OCI-LY7 (cell line): ENCODE measurements around the gene IL1RN. TPM values are rescaled to one million over a fixed set of nuclear protein-coding genes. Genes with fewer than 3 reads are reported as not detected.
"Not testable (repeated sequence)": the region's sequence is repeated elsewhere in the genome, so short reads cannot be mapped to it uniquely, and the experiment has no call there.

Source experiments
- BruUV-seq: library from RNA; stranded (reverse); fragments of 400-500 nt; replicated peaks from 2 replicates; lab custom pipeline; 2021; lab: Mats Ljungman, UMichigan
- CTCF ChIA-PET: fragments of 300-600 bp; sonication (Branson Sonifier 250); formaldehyde crosslinking; loops from one replicate; lab custom pipeline; 2022; ENCODE audit warnings: antibody characterized with exemption; ENCODE audit not compliant: unreplicated experiment; lab: Charles Lee
- POLR2A ChIA-PET: fragments of 300-600 bp; sonication (Branson Sonifier 250); formaldehyde crosslinking; loops from one replicate; lab custom pipeline; 2022; ENCODE audit warnings: antibody characterized with exemption; lab: Charles Lee
- DNase-seq: peaks from one replicate; pipeline ENCODE4 v3.0.0-alpha.2; 2015; ENCODE audit warnings: low spot score
- H2AFZ ChIP-seq: fragments of 200-600 bp; sonication (generic), shearing (Covaris generic); 2 replicates; pipeline ENCODE4 v1.6.1; 2014; ENCODE audit warnings: mild to moderate bottlenecking, antibody characterized with exemption, low read length, moderate library complexity
- H3K27ac ChIP-seq: fragments of 200-600 bp; sonication (generic); 2 replicates; pipeline ENCODE4 v1.5.1; 2014; ENCODE audit warnings: mixed run types, low read depth, mild to moderate bottlenecking, moderate library complexity, low read length, inconsistent platforms; ENCODE audit not compliant: poor library complexity, severe bottlenecking
- H3K36me3 ChIP-seq: fragments of 200-600 bp; sonication (generic); 2 replicates; pipeline ENCODE4 v1.6.1; 2014; ENCODE audit warnings: mild to moderate bottlenecking, antibody characterized with exemption, low read length, moderate library complexity, mixed read lengths; ENCODE audit not compliant: insufficient read depth
- H3K4me1 ChIP-seq: fragments of 200-600 bp; sonication (generic); 2 replicates; pipeline ENCODE4 v1.5.1; 2014; ENCODE audit warnings: mild to moderate bottlenecking, low read length; ENCODE audit not compliant: insufficient read depth, poor library complexity, severe bottlenecking
- H3K4me2 ChIP-seq: fragments of 200-600 bp; sonication (generic); 2 replicates; pipeline ENCODE4 v1.6.1; 2014; ENCODE audit warnings: mild to moderate bottlenecking, low read length
- H3K4me3 ChIP-seq: fragments of 200-600 bp; sonication (generic); 2 replicates; pipeline ENCODE4 v1.5.1; 2014; ENCODE audit warnings: mild to moderate bottlenecking, low read depth, low read length; ENCODE audit not compliant: poor library complexity, severe bottlenecking
- H3K79me2 ChIP-seq: fragments of 200-600 bp; sonication (generic); 2 replicates; pipeline ENCODE4 v1.6.1; 2016; ENCODE audit warnings: low read depth, mild to moderate bottlenecking, low read length, moderate library complexity, mixed read lengths; ENCODE audit not compliant: insufficient read depth
- H3K9me2 ChIP-seq: fragments of 200-600 bp; sonication (generic); 2 replicates; pipeline ENCODE4 v1.6.1; 2016; ENCODE audit warnings: mild to moderate bottlenecking, low read length, mixed read lengths; ENCODE audit not compliant: insufficient read depth
- H3K9me3 ChIP-seq: fragments of 200-600 bp; sonication (generic); 2 replicates; pipeline ENCODE4 v1.6.1; 2014; ENCODE audit warnings: mild to moderate bottlenecking, mixed run types, low read length, mixed read lengths
- H4K20me1 ChIP-seq: fragments of 200-600 bp; sonication (generic); 2 replicates; pipeline ENCODE4 v1.6.1; 2014; ENCODE audit warnings: mild to moderate bottlenecking, antibody characterized with exemption, low read length, moderate library complexity, mixed read lengths; ENCODE audit not compliant: insufficient read depth
- CTCF ChIP-seq: fragments of 200-600 bp; sonication (generic); conservative IDR thresholded peaks from 2 replicates; pipeline ENCODE4 v1.5.1; 2014; ENCODE audit warnings: mild to moderate bottlenecking, antibody characterized with exemption, low read length, moderate library complexity, mixed read lengths
- EZH2phosphoT487 ChIP-seq: fragments of 200-600 bp; sonication (generic); IDR thresholded peaks from 2 replicates; pipeline ENCODE4 v1.6.1; 2018; ENCODE audit warnings: low read depth, borderline replicate concordance, mild to moderate bottlenecking, mixed run types, antibody characterized with exemption, low read length, moderate library complexity, mixed read lengths
- intact Hi-C: fragments of 100-400 bp; cut with micrococcal nuclease; formaldehyde crosslinking; loops from one replicate; pipeline ENCODE4 v1.10.0; 2022; ENCODE audit not compliant: unreplicated experiment
- total RNA-seq, 2 experiments: library from RNA; depleted of rRNA in 1 of 2; stranded (reverse); fragments of >200 nt in 1 of 2; shearing (Covaris generic) in 1 of 2; gene quantifications; 2 replicates each; pipeline ENCODE4 v1.2.3, GENCODE V29; 2014 to 2022

The IL1RN gene
- total RNA-seq, 2 experiments from 2014 or later = not detected

GRCh38 chr2:113092864-113093612 lies 34.4 kb upstream of the IL1RN start:
- no peak for TF ChIP-seq CTCF
- TF ChIP-seq EZH2phosphoT487 = no peak
- no peaks in the 10 kb centered on the region for H3K9me3 ChIP-seq
- no peak overlapping the region for H2AFZ ChIP-seq
- CTCF ChIA-PET = no interaction called here
- H3K4me1 ChIP-seq = no peaks in the 10 kb centered on the region
- BruUV-seq = no TSS peak
- H3K9me2 ChIP-seq = no peaks in the 10 kb centered on the region
- H3K4me2 ChIP-seq = no peak overlapping the region
- no peaks in the 10 kb centered on the region for H3K36me3 ChIP-seq
- no peak overlapping the region for H3K4me3 ChIP-seq
- no peak overlapping the region for H3K27ac ChIP-seq
- no peak for DNase-seq
- intact Hi-C loops = no loop called here
- POLR2A ChIA-PET = interaction anchor here (0.8 kb wide), 1 partner anchor 10 kb away, joined by 3 read pairs; no protein-coding TSS in a partner anchor
- no peaks in the 10 kb centered on the region for H3K79me2 ChIP-seq
- H4K20me1 ChIP-seq = no peaks in the 10 kb centered on the region

GRCh38 chr2:113093613-113093977 lies 33.8 kb upstream of the IL1RN start:
- TF ChIP-seq EZH2phosphoT487 (no peak), CTCF (no peak)
- Histone ChIP-seq H3K9me3 (no peaks in the 10 kb centered on the region), H3K27ac (no peak overlapping the region), H3K4me2 (no peak overlapping the region), H3K36me3 (no peaks in the 10 kb centered on the region), H3K4me3 (no peak overlapping the region), H3K4me1 (no peaks in the 10 kb centered on the region), H4K20me1 (no peaks in the 10 kb centered on the region), H3K79me2 (no peaks in the 10 kb centered on the region), H2AFZ (no peak overlapping the region), H3K9me2 (no peaks in the 10 kb centered on the region)
- no peak for DNase-seq
- intact Hi-C loops = no loop called here
- CTCF ChIA-PET = no interaction called here
- POLR2A ChIA-PET = interaction anchor here (0.8 kb wide), 1 partner anchor 11 kb away, joined by 3 read pairs; no protein-coding TSS in a partner anchor
- no TSS peak for BruUV-seq

- H3K4me2 ChIP-seq, H3K36me3 ChIP-seq, H3K4me3 ChIP-seq, CTCF ChIA-PET, intact Hi-C loops, H2AFZ ChIP-seq, H4K20me1 ChIP-seq, BruUV-seq, DNase-seq, H3K9me2 ChIP-seq, POLR2A ChIA-PET, H3K9me3 ChIP-seq, H3K4me1 ChIP-seq, H3K79me2 ChIP-seq, H3K27ac ChIP-seq: not testable (repeated sequence)
These were observed 31.1 kb upstream of the IL1RN start for GRCh38 chr2:113096306-113096705.

- H3K79me2 ChIP-seq, H3K4me2 ChIP-seq, H2AFZ ChIP-seq, CTCF ChIA-PET, intact Hi-C loops, H3K4me3 ChIP-seq, H3K36me3 ChIP-seq, H3K27ac ChIP-seq, H3K9me3 ChIP-seq, H3K4me1 ChIP-seq, DNase-seq, H3K9me2 ChIP-seq, BruUV-seq, H4K20me1 ChIP-seq: not testable (repeated sequence)
- POLR2A ChIA-PET = interaction anchor here (1.2 kb wide), 1 partner anchor 17 kb away, joined by 3 read pairs; no protein-coding TSS in a partner anchor
These were observed 30.4 kb upstream of the IL1RN start for GRCh38 chr2:113096842-113097618.
